Trophoblast cell (in vitro differentiated cells and primary cell): ENCODE results near the gene GASK1B.

Source experiments
- DNase-seq, 2 donors: peaks; one replicate each; pipeline ENCODE4 v3.0.0-alpha.2; 2016
- H2AFZ ChIP-seq: 2 replicates; pipeline ENCODE4 v1.6.1; 2013; ENCODE audit warnings: low read length, moderate library complexity, mild to moderate bottlenecking; ENCODE audit not compliant: insufficient read depth, poor library complexity
- H2AK5ac ChIP-seq: 2 replicates; pipeline ENCODE4 v1.6.1; 2013; ENCODE audit warnings: mild to moderate bottlenecking, low read length
- H2BK120ac ChIP-seq: 2 replicates; pipeline ENCODE4 v1.6.1; 2013; ENCODE audit warnings: low read length, mild to moderate bottlenecking, moderate library complexity; ENCODE audit not compliant: insufficient read depth, poor library complexity
- H2BK12ac ChIP-seq: 2 replicates; pipeline ENCODE4 v1.6.1; 2013; ENCODE audit warnings: mild to moderate bottlenecking, low read length, moderate library complexity
- H2BK5ac ChIP-seq: 2 replicates; pipeline ENCODE4 v1.6.1; 2013; ENCODE audit warnings: low read length, low read depth, moderate library complexity, mild to moderate bottlenecking; ENCODE audit not compliant: poor library complexity
- H3K14ac ChIP-seq: 2 replicates; pipeline ENCODE4 v1.6.1; 2013; ENCODE audit warnings: mild to moderate bottlenecking, low read length
- H3K18ac ChIP-seq: 2 replicates; pipeline ENCODE4 v1.6.1; 2013; ENCODE audit warnings: mild to moderate bottlenecking, low read length
- H3K23ac ChIP-seq: 2 replicates; pipeline ENCODE4 v1.6.1; 2013; ENCODE audit warnings: low read length
- H3K27ac ChIP-seq: 2 replicates; pipeline ENCODE4 v1.5.1; 2013; ENCODE audit warnings: low read depth, mild to moderate bottlenecking, inconsistent platforms, low read length, moderate library complexity
- H3K27me3 ChIP-seq: 2 replicates; pipeline ENCODE4 v1.6.1; 2013; ENCODE audit warnings: inconsistent platforms, mild to moderate bottlenecking, low read length, moderate library complexity; ENCODE audit not compliant: insufficient read depth
- H3K36me3 ChIP-seq, 2 experiments: 1 replicate in 1 of 2; 2 replicates in 1 of 2; pipeline ENCODE4 v1.6.1; 2013; ENCODE audit warnings: low read length in 2 of 2, mild to moderate bottlenecking in 2 of 2, moderate library complexity in 1 of 2; ENCODE audit not compliant: insufficient read depth in 2 of 2, control insufficient read depth in 1 of 2
- H3K4ac ChIP-seq: 2 replicates; pipeline ENCODE4 v1.6.1; 2013; ENCODE audit warnings: low read depth, mild to moderate bottlenecking, low read length, moderate library complexity
- H3K4me1 ChIP-seq, 2 experiments: 1 replicate in 1 of 2; 2 replicates in 1 of 2; pipeline ENCODE4 v1.6.1; 2013; ENCODE audit warnings: low read length in 2 of 2, mild to moderate bottlenecking in 2 of 2, moderate library complexity in 1 of 2; ENCODE audit not compliant: insufficient read depth in 2 of 2, control insufficient read depth in 1 of 2
- H3K4me2 ChIP-seq: 2 replicates; pipeline ENCODE4 v1.6.1; 2013; ENCODE audit warnings: inconsistent platforms, mild to moderate bottlenecking, low read length, moderate library complexity
- H3K4me3 ChIP-seq: 2 replicates; pipeline ENCODE4 v1.5.1; 2013; ENCODE audit warnings: mild to moderate bottlenecking, low read depth, low read length, inconsistent platforms
- H3K79me1 ChIP-seq: one replicate; pipeline ENCODE4 v1.6.1; 2013; ENCODE audit warnings: low read length
- H3K79me2 ChIP-seq: 2 replicates; pipeline ENCODE4 v1.6.1; 2013; ENCODE audit warnings: low read length, mild to moderate bottlenecking; ENCODE audit not compliant: control insufficient read depth, insufficient read depth, poor library complexity
- H3K9ac ChIP-seq: 2 replicates; pipeline ENCODE4 v1.6.1; 2013; ENCODE audit warnings: mild to moderate bottlenecking, low read length
- H3K9me3 ChIP-seq: 2 replicates; pipeline ENCODE4 v1.6.1; 2013; ENCODE audit warnings: low read depth, mild to moderate bottlenecking, control low read depth, inconsistent platforms, low read length; ENCODE audit not compliant: insufficient read depth
- H4K12ac ChIP-seq: 2 replicates; pipeline ENCODE4 v1.6.1; 2013; ENCODE audit warnings: low read depth, mild to moderate bottlenecking, low read length, moderate library complexity
- H4K8ac ChIP-seq: 2 replicates; pipeline ENCODE4 v1.6.1; 2013; ENCODE audit warnings: low read depth, mild to moderate bottlenecking, low read length, moderate library complexity
- H4K91ac ChIP-seq: one replicate; pipeline ENCODE4 v1.6.1; 2013; ENCODE audit warnings: low read depth, mild to moderate bottlenecking, low read length, moderate library complexity
- WGBS: extraction: QIAGEN DNeasy Blood & Tissue Kit; methylation state at CpG from one replicate; pipeline ENCODE4 v1.1.7; 2013; ENCODE audit warnings: missing lambda C conversion rate; ENCODE audit not compliant: insufficient read length, insufficient coverage; ENCODE audit errors: extremely low coverage; 5-methylcytosine and 5-hydroxymethylcytosine counted together

The GASK1B gene

DNA sequence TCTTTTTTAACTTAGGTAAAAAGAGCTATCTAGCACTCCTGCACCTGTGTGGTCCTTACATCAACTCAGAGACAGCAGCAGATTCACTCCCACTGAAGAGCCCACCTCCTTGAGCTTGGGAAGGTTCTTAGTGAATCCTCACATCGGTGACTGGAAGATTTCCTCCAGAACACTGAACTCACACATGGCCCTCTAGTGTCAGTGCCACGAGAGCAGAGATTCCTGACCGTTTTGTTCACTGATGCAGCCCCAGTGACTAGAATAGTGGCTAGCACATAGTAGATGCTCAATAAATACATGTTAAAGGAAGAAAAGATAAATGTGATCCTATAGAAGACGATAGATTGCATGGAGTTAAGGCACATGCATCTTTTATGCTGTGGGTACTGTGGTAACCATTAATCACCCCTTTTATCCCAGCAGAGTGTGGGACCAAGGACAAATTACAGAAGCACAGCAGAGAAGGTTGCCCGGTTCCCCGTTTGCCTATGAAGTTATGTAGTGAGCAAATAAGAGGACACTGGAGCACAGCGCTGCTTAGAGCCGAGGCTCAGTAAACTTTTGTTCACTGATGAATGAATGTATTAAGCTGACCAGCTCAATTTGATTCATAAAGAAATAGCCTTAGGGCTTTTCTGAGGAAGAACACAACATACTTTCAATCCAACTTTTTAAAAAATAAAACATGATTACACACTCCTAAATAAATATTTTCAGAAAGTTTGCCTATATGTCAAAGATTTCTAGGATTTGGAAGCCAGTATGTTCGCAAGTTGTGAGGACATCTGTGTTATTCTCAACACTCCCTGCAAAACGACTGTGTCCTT is 8.7 kb downstream of the GASK1B start:
- Histone ChIP-seq H4K91ac (peak overlapping the region; percentile 58), H3K4me2 (peak overlapping the region; percentile 26), H3K4me3 (no peak overlapping the region), H2AK5ac (no peak overlapping the region), H2AFZ (no peak overlapping the region), H3K9ac (no peak overlapping the region), H4K12ac (no peak overlapping the region), H3K14ac (no peak overlapping the region), H3K18ac (no peak overlapping the region), H2BK120ac (peak overlapping the region; percentile 61), H3K79me1 (peaks cover 12% of the 10 kb centered on the region), H3K9me3 (no peaks in the 10 kb centered on the region), H3K23ac (no peak overlapping the region), H3K79me2 (no peaks in the 10 kb centered on the region), H3K27ac (peak overlapping the region; percentile 42), H3K27me3 (no peaks in the 10 kb centered on the region), H2BK12ac (peak overlapping the region; percentile 72), H2BK5ac (peak overlapping the region; percentile 70), H3K4ac (no peak overlapping the region), H3K4me1 (peaks cover 5 to 8% of the 10 kb centered on the region in 2 experiments), H3K36me3 (no peaks in the 10 kb centered on the region), H4K8ac (no peak overlapping the region)
- WGBS: no CpG with 5 or more reads among the region's 10 CpGs
- no peak for DNase-seq

DNA sequence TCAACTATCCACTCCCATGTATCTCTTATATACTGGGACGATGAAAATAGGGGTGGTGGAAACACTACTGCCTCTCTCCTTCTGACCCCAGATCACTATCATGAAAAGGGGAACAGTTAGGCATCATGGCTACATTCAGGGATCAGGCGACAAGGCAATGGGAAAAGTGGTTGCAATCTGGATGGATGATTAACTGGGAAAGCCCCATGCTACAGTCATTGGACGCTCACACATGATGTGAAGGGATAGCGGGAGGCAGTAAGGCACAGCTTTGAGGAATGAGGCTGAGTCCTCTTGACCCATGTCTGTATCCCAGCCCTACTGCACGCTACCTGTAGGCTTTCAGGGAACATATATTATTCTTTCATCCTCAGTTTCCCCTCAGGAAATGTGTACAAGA is 10.2 kb downstream of the GASK1B start:
- H3K23ac ChIP-seq: no peak overlapping the region
- H3K27me3 ChIP-seq: no peaks in the 10 kb centered on the region
- peak overlapping the region; percentile 23 for H3K18ac ChIP-seq
- WGBS: no CpG with 5 or more reads among the region's 5 CpGs
- no peak overlapping the region for H3K4me3 ChIP-seq
- peak overlapping the region; percentile 80 for H3K27ac ChIP-seq
- H3K79me2 ChIP-seq: no peaks in the 10 kb centered on the region
- peak in 1 of 2 donors; percentile 22 for DNase-seq
- H4K12ac ChIP-seq: no peak overlapping the region
- no peak overlapping the region for H2AFZ ChIP-seq
- H3K79me1 ChIP-seq: peaks cover 12% of the 10 kb centered on the region
- H3K14ac ChIP-seq: peak overlapping the region; percentile 10
- H2BK120ac ChIP-seq: peak overlapping the region; percentile 52
- H3K4ac ChIP-seq: peak overlapping the region; percentile 16
- no peaks in the 10 kb centered on the region for H3K36me3 ChIP-seq
- H3K9me3 ChIP-seq: no peaks in the 10 kb centered on the region
- H3K9ac ChIP-seq: no peak overlapping the region
- peaks cover 5 to 10% of the 10 kb centered on the region in 2 experiments for H3K4me1 ChIP-seq
- H2AK5ac ChIP-seq: peak overlapping the region; percentile 28
- peak overlapping the region; percentile 74 for H2BK12ac ChIP-seq
- peak overlapping the region; percentile 78 for H4K91ac ChIP-seq
- peak overlapping the region; percentile 45 for H2BK5ac ChIP-seq
- H4K8ac ChIP-seq: peak overlapping the region; percentile 69
- no peak overlapping the region for H3K4me2 ChIP-seq

DNA sequence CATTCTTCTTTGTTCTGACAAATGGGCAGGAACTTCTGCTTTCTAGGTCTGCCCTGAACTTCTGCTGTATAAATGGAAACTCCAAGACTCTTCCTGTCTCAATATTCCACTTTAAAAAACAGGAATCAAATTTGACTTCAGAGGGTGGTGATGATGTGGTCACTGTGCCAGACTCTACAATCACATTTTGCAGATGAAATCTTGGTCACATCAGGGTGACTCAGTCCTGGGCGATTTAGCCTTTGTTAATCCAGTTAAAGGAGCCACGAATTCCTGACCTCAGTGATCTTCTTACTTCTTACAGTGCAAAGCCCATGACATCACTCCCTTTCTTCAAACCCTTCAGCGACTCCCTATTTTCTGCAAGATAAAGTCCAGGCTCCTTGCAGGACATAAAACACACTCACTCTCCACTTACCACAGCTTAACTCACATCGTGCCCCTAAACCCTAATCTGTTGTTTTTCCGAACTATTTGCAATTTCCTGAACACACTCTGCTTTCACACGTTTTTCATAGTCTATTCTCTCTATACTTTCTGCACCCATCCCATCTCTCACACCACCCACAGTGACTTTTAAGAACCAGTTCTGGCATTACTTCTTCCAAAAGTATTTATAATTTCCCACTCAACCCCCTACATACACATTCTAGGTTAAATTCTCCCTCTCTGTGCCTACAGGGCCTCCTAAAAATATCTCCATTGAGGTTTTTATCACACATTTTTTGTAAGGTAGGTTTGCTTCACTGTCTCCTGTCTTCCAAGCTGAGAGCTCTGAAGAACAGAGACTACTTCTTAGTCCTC is 11.1 kb downstream of the GASK1B start:
- H3K79me1 ChIP-seq: peaks cover 14% of the 10 kb centered on the region
- no peak overlapping the region for H4K91ac ChIP-seq
- H3K4me2 ChIP-seq: peak overlapping the region; percentile 19
- no peak overlapping the region for H3K18ac ChIP-seq
- H4K12ac ChIP-seq: no peak overlapping the region
- H3K4me3 ChIP-seq: no peak overlapping the region
- no peaks in the 10 kb centered on the region for H3K79me2 ChIP-seq
- peak; percentile 78 to 80 for DNase-seq
- H3K14ac ChIP-seq: no peak overlapping the region
- no peak overlapping the region for H2BK5ac ChIP-seq
- WGBS: no CpG with 5 or more reads among the region's 6 CpGs
- no peaks in the 10 kb centered on the region for H3K36me3 ChIP-seq
- no peaks in the 10 kb centered on the region for H3K9me3 ChIP-seq
- H4K8ac ChIP-seq: no peak overlapping the region
- H2BK120ac ChIP-seq: peak overlapping the region; percentile 26
- H3K4ac ChIP-seq: no peak overlapping the region
- no peak overlapping the region for H3K23ac ChIP-seq
- peak overlapping the region; percentile 92 for H3K27ac ChIP-seq
- H3K9ac ChIP-seq: no peak overlapping the region
- H2AFZ ChIP-seq: no peak overlapping the region
- H2BK12ac ChIP-seq: no peak overlapping the region
- H2AK5ac ChIP-seq: no peak overlapping the region
- H3K4me1 ChIP-seq: peaks cover 5 to 10% of the 10 kb centered on the region in 2 experiments
- no peaks in the 10 kb centered on the region for H3K27me3 ChIP-seq

DNA sequence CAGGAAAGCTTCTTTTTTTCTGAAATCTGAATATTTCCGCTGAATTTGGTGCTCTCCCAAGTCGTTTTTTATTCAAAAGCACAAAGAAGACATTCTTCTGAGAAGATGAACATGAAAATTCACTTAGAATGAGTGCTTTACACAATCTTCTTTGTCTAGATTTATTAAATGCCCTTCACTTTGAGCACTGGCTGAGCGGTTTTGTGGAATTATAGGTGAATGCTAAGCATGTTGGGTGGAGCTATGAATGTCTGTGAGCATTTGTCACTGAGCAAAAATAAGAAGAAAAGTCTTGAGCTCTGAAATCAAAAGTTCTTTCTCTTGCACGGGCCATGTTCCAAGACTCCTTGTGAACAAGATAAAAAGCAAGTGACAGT is 13.1 kb downstream of the GASK1B start:
- Histone ChIP-seq H3K4ac (no peak overlapping the region), H3K14ac (peak overlapping the region; percentile 45), H3K9me3 (no peaks in the 10 kb centered on the region), H4K8ac (no peak overlapping the region), H3K27ac (peak overlapping the region; percentile 22), H2BK12ac (peak overlapping the region; percentile 53), H4K91ac (no peak overlapping the region), H3K36me3 (peaks cover 0 to 2% of the 10 kb centered on the region in 2 experiments), H3K18ac (no peak overlapping the region), H3K79me1 (peaks cover 13% of the 10 kb centered on the region), H3K79me2 (no peaks in the 10 kb centered on the region), H3K4me2 (no peak overlapping the region), H3K4me3 (no peak overlapping the region), H4K12ac (no peak overlapping the region), H3K9ac (no peak overlapping the region), H3K23ac (no peak overlapping the region), H3K4me1 (peaks cover 5 to 10% of the 10 kb centered on the region in 2 experiments), H2AFZ (no peak overlapping the region), H2BK120ac (no peak overlapping the region), H2BK5ac (peak overlapping the region; percentile 58), H3K27me3 (no peaks in the 10 kb centered on the region), H2AK5ac (no peak overlapping the region)
- WGBS: no CpG with 5 or more reads among the region's 4 CpGs
- peak in 1 of 2 donors; percentile 39 for DNase-seq
